Activated CD4-positive, alpha-beta T cell treated with anti-CD3 and anti-CD28 coated beads for 36 hours (primary cell): ENCODE measurements around the gene TRIP4. TPM values are rescaled to one million over a fixed set of nuclear protein-coding genes. Genes with fewer than 3 reads are reported as not detected.
A peak's percentile ranks its signal among the peaks of the same experiment; 100 is the strongest.
"Not testable (repeated sequence)": the region's sequence is repeated elsewhere in the genome, so short reads cannot be mapped to it uniquely, and the experiment has no call there.

Experiments
- ATAC-seq: fragments of 200-7000 bp; cut with Tn5 transposase; one replicate; pipeline ENCODE4 v1.10.0; 2021; ENCODE audit warnings: mild to moderate bottlenecking, moderate library complexity
- CTCF ChIA-PET: fragments of 350-600 bp; sonication (Branson Sonifier 250); formaldehyde crosslinking; loops from one replicate; lab custom pipeline; 2021; ENCODE audit warnings: antibody characterized with exemption; lab: Charles Lee
- POLR2A ChIA-PET: fragments of 350-600 bp; sonication (Branson Sonifier 250); formaldehyde crosslinking; loops from one replicate; lab custom pipeline; 2021; ENCODE audit warnings: antibody characterized with exemption, inconsistent platforms; lab: Charles Lee
- DNase-seq: peaks from one replicate; pipeline ENCODE4 v3.0.0-alpha.2; 2020
- H3K27ac Mint-ChIP-seq: one replicate; pipeline ENCODE4 v1.8.0; 2021; ENCODE audit warnings: mixed read lengths
- H3K27me3 Mint-ChIP-seq: one replicate; pipeline ENCODE4 v1.8.0; 2021; ENCODE audit warnings: mixed read lengths
- H3K36me3 Mint-ChIP-seq: one replicate; pipeline ENCODE4 v1.8.0; 2021; ENCODE audit warnings: low read depth, mixed read lengths
- H3K4me1 Mint-ChIP-seq: one replicate; pipeline ENCODE4 v1.8.0; 2021; ENCODE audit warnings: mixed read lengths
- H3K4me3 Mint-ChIP-seq: one replicate; pipeline ENCODE4 v1.8.0; 2021; ENCODE audit warnings: mild to moderate bottlenecking, moderate library complexity, mixed read lengths
- H3K9me3 Mint-ChIP-seq: one replicate; pipeline ENCODE4 v1.8.0; 2021; ENCODE audit warnings: low read depth, mixed read lengths
- intact Hi-C, 2 experiments: fragments of 100-400 bp; cut with DNase I in 1 of 2; cut with micrococcal nuclease in 1 of 2; formaldehyde crosslinking; loops; one replicate each; pipeline versions ENCODE4 v1.14.2 to v1.15.1; 2022 to 2024; cut with DNase I, micrococcal nuclease
- total RNA-seq, 2 experiments: library from RNA; stranded (reverse); gene quantifications; one replicate each; pipeline ENCODE4 v1.2.3, GENCODE V29; 2021

The TRIP4 gene
- total RNA-seq, 2 experiments from 2014 or later: 13.1 to 19.6 TPM

DNA sequence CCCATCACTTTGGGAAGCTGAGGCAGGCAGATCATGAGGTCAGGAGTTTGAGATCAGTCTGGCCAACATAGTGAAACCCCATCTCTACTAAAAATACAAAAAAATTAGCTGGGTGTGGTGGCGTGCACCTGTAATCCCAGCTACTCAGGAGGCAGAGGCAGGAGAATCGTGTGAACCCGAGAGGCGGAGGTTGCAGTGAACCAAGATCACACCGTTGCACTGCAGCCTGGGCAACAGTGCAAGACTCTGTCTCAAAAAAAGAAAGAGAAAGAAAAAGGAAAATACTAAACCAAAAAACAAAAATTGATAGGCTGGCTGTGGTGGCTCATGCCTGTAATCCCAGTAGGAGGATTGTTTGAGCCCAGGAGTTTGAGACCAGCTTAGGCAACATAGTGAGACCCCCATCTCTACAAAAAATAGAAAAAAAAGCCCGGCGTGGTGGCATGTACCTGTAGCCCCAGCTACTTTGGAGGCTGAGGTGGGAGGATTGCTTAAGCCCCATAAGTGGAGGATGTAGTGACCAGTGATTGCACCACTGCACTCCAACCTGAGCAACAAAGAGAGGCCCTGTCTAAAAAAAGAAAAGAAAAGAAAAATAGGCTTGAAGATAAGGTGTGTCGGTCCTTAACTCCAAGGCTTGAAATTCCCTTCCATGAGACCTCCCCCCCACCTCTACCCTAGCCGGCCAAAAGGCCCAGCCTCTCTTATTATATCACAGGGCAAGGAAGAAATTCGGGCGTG lies 7.3 kb upstream of the TRIP4 start:
- not testable (repeated sequence) for H3K9me3 Mint-ChIP-seq, H3K27me3 Mint-ChIP-seq, ATAC-seq, DNase-seq
- Mint-ChIP-seq H3K4me3 (peak overlapping the region; percentile 97), H3K27ac (peak overlapping the region; percentile 63), H3K36me3 (peaks cover 25% of the 10 kb centered on the region), H3K4me1 (peaks cover 15% of the 10 kb centered on the region)
- CTCF ChIA-PET: interaction anchor here (0.7 to 1.6 kb wide), 2 partner anchors 273 to 281 kb away, joined by 3 to 4 read pairs; no protein-coding TSS in a partner anchor
- POLR2A ChIA-PET: interaction anchor here (0.7 to 1.0 kb wide), 2 partner anchors 42 to 81 kb away, joined by 3 read pairs; no protein-coding TSS in a partner anchor
- intact Hi-C loops: loop anchor here (2.0 to 10.0 kb wide), 6 partner anchors 62 to 875 kb away; partner anchors contain the start of genes CIAO2A (in 1 of the 2), PDCD7 (in 1 of the 2), PPIB (in 1 of the 2) and SNX1 (in 1 of the 2)

GRCh38 chr15:64381000-64381751 lies 6.5 kb upstream of the TRIP4 start, which contains the start of gene PCLAF:
PCLAF (minus strand) TSS chr15:64381441; CDS start chr15:64381371, 70 bp downstream.
- no peaks in the 10 kb centered on the region for H3K27me3 Mint-ChIP-seq

GRCh38 chr15:64383760-64384159 lies 3.9 kb upstream of the TRIP4 start:
- ATAC-seq (no peak), DNase-seq (no peak)
- Mint-ChIP-seq H3K27ac (no peak overlapping the region), H3K27me3 (no peaks in the 10 kb centered on the region), H3K36me3 (peaks cover 19% of the 10 kb centered on the region), H3K9me3 (no peaks in the 10 kb centered on the region), H3K4me1 (peaks cover 26% of the 10 kb centered on the region), H3K4me3 (no peak overlapping the region)
- ChIA-PET CTCF (no interaction called here), POLR2A (no interaction called here)
- intact Hi-C loops: loop anchor here (5.0 to 10.0 kb wide), 5 partner anchors 59 to 879 kb away; partner anchors contain the start of genes CIAO2A (in 1 of the 2), PDCD7 (in 1 of the 2), SNX1 (in 1 of the 2) and USP3 (in 1 of the 2)

More at GRCh38 chr15:64381000-64381751, 6.5 kb upstream of the TRIP4 start, which contains the start of gene PCLAF:
- H3K9me3 Mint-ChIP-seq: no peaks in the 10 kb centered on the region
- intact Hi-C loops: loop anchor here (1.0 to 10.0 kb wide), 8 partner anchors 25 to 876 kb away; partner anchors contain the start of genes CSNK1G1 (in 2 of the 2), PPIB (in 2 of the 2), CIAO2A (in 1 of the 2) and PDCD7 (in 1 of the 2)
- H3K36me3 Mint-ChIP-seq: peaks cover 18% of the 10 kb centered on the region
- POLR2A ChIA-PET: interaction anchor here (0.8 to 1.0 kb wide), 3 partner anchors 78 to 317 kb away, joined by 3 read pairs; no protein-coding TSS in a partner anchor
- peak within 1 kb of the TSS; percentile 84 for H3K27ac Mint-ChIP-seq
- CTCF ChIA-PET: interaction anchor here (0.7 to 1.6 kb wide), 3 partner anchors 15 to 282 kb away, joined by 3 to 4 read pairs (median 3); no protein-coding TSS in a partner anchor
- peak within 1 kb of the TSS; percentile 97 for H3K4me3 Mint-ChIP-seq
- peaks cover 18% of the 10 kb centered on the region for H3K4me1 Mint-ChIP-seq
- DNase-seq: peak; percentile 97
- peak; percentile 99 for ATAC-seq

DNA sequence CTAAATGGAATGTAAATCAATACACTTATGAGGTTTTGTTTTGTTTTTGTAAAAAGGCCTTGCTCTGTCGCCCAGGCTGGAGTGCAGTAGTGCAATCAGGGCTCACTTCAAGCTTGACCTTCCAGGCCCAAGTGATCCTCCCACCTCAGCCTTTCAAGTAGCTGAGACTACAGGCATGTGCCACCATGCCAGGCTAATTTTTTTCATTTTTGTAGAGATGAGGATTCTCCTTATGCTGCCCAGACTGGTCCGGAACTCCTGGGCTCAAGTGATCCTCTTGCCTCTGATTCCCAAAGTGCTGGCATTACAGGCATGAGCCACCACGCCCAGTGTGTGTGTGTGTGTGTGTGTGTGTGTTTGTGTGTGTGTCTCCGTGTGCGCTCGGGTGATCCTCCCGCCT lies 1.3 kb upstream of the TRIP4 start:
- POLR2A ChIA-PET: no interaction called here

DNA sequence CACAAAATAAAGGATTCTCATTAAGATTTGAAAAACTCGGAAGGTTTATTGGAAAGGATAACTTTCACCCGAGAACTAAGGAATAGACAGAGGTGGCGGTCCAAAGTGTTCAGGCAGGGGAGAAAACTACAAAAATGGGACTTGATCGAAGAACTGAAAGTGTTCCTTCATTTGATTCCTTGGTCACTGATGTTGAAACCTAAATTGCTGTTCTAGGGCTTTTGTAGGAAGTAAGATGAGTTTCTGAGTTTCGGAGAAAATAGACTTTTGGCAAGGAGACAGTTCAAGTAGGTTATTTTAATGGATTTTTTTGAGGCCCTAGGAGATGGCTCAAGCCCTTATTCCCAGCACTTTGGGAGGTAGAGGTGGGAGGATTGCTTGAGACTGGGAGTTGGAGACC lies 1.4 kb downstream of the TRIP4 start:
- POLR2A ChIA-PET: no interaction called here
- Mint-ChIP-seq H3K9me3 (no peaks in the 10 kb centered on the region), H3K4me1 (peaks cover 17% of the 10 kb centered on the region), H3K27me3 (no peaks in the 10 kb centered on the region), H3K36me3 (peaks cover 12% of the 10 kb centered on the region), H3K27ac (peak overlapping the region; percentile 60), H3K4me3 (peak overlapping the region; percentile 85)
- CTCF ChIA-PET: interaction anchor here (0.6 kb wide), 1 partner anchor 42 kb away, joined by 4 read pairs; no protein-coding TSS in a partner anchor
- DNase-seq (no peak), ATAC-seq (no peak)
- intact Hi-C loops: loop anchor here (5.0 to 10.0 kb wide), 4 partner anchors 294 to 1403 kb away; partner anchors contain the start of genes CIAO2A (in 1 of the 2), DENND4A (in 1 of the 2), PDCD7 (in 1 of the 2) and SNX1 (in 1 of the 2)

More for the DNA sequence above, 1.3 kb upstream of the TRIP4 start:
- CTCF ChIA-PET: no interaction called here
- no peak for ATAC-seq
- H3K27me3 Mint-ChIP-seq: no peaks in the 10 kb centered on the region
- no peak overlapping the region for H3K27ac Mint-ChIP-seq
- H3K9me3 Mint-ChIP-seq: no peaks in the 10 kb centered on the region
- peaks cover 9% of the 10 kb centered on the region for H3K36me3 Mint-ChIP-seq
- H3K4me3 Mint-ChIP-seq: no peak overlapping the region
- intact Hi-C loops: loop anchor here (2.0 to 10.0 kb wide), 5 partner anchors 291 to 1406 kb away; partner anchors contain the start of genes SNX1 (in 2 of the 2), CIAO2A (in 1 of the 2), DENND4A (in 1 of the 2) and PDCD7 (in 1 of the 2)
- peaks cover 24% of the 10 kb centered on the region for H3K4me1 Mint-ChIP-seq
- DNase-seq: no peak

- Mint-ChIP-seq H3K4me1 (peaks cover 13% of the 10 kb centered on the region), H3K36me3 (peaks cover 32% of the 10 kb centered on the region)
- H3K27me3 Mint-ChIP-seq, H3K9me3 Mint-ChIP-seq, H3K4me3 Mint-ChIP-seq, H3K27ac Mint-ChIP-seq, CTCF ChIA-PET, DNase-seq, ATAC-seq, POLR2A ChIA-PET, intact Hi-C loops: not testable (repeated sequence)
These were observed 4.8 kb downstream of the TRIP4 start for GRCh38 chr15:64392471-64392870.

DNA sequence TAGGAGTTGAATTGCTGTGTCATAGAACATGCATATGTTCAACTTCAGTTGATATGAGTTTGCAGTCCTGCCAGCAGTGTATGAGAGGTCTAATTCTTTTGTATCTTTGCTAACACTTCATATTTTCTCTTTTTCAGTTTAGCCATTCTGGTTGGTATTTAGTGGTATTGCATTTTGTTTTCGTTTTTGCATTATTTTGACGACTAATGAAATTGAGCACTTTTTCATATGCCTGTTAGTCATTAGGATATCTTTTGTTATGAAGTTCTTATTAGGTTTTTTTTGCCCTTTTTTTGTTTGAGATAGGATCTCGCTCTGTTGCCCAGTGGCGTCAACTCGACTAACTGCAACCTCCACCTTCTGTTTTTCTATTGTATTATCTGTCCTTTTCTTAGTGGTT lies 9.2 kb downstream of the TRIP4 start:
- ChIA-PET CTCF (interaction anchor here (0.7 kb wide), 1 partner anchor 64 kb away, joined by 5 read pairs; no protein-coding TSS in a partner anchor), POLR2A (no interaction called here)
- ATAC-seq (no peak), DNase-seq (no peak)
- Mint-ChIP-seq H3K4me3 (no peak overlapping the region), H3K27ac (no peak overlapping the region), H3K27me3 (no peaks in the 10 kb centered on the region), H3K36me3 (peaks cover 40% of the 10 kb centered on the region), H3K9me3 (no peaks in the 10 kb centered on the region), H3K4me1 (no peaks in the 10 kb centered on the region)
- intact Hi-C loops: no loop called here

GRCh38 chr15:64398575-64398974 lies 10.9 kb downstream of the TRIP4 start:
- Mint-ChIP-seq H3K4me3 (no peak overlapping the region), H3K4me1 (no peaks in the 10 kb centered on the region), H3K27ac (no peak overlapping the region), H3K27me3 (no peaks in the 10 kb centered on the region), H3K9me3 (no peaks in the 10 kb centered on the region), H3K36me3 (peaks cover 40% of the 10 kb centered on the region)
- ChIA-PET CTCF (interaction anchor here (0.6 to 0.7 kb wide), 3 partner anchors 183 to 263 kb away, joined by 3 to 6 read pairs (median 3); no protein-coding TSS in a partner anchor), POLR2A (no interaction called here)
- peak; percentile 19 for ATAC-seq
- DNase-seq: no peak
- intact Hi-C loops: no loop called here

GRCh38 chr15:64400583-64400982 lies 12.9 kb downstream of the TRIP4 start:
- ATAC-seq: no peak
- no peak for DNase-seq
- H3K36me3 Mint-ChIP-seq: peaks cover 31% of the 10 kb centered on the region
- H3K27ac Mint-ChIP-seq: no peak overlapping the region
- no peaks in the 10 kb centered on the region for H3K4me1 Mint-ChIP-seq
- H3K4me3 Mint-ChIP-seq: no peak overlapping the region
- intact Hi-C loops: no loop called here
- H3K27me3 Mint-ChIP-seq: no peaks in the 10 kb centered on the region
- POLR2A ChIA-PET: no interaction called here
- CTCF ChIA-PET: no interaction called here
- H3K9me3 Mint-ChIP-seq: no peaks in the 10 kb centered on the region

- no peaks in the 10 kb centered on the region for H3K4me1 Mint-ChIP-seq
- intact Hi-C loops: no loop called here
- no peak for DNase-seq
- no peak overlapping the region for H3K27ac Mint-ChIP-seq
- H3K36me3 Mint-ChIP-seq: peaks cover 31% of the 10 kb centered on the region
- CTCF ChIA-PET: interaction anchor here (1.1 kb wide), 1 partner anchor 8 kb away, joined by 4 read pairs; no protein-coding TSS in a partner anchor
- POLR2A ChIA-PET: no interaction called here
- no peaks in the 10 kb centered on the region for H3K9me3 Mint-ChIP-seq
- no peak for ATAC-seq
- no peaks in the 10 kb centered on the region for H3K27me3 Mint-ChIP-seq
- no peak overlapping the region for H3K4me3 Mint-ChIP-seq
These were observed 24.6 kb downstream of the TRIP4 start for GRCh38 chr15:64412216-64412615.
